Lower lobe of right lung (tissue), 2 donors: ENCODE data around the gene FAM83D. TPM values are rescaled to one million over a fixed set of nuclear protein-coding genes. Genes with fewer than 3 reads are reported as not detected.

Source experiments
- ATAC-seq, 2 donors: fragments of 200-7000 bp; cut with Tn5 transposase; one replicate each; pipeline ENCODE4 v1.9.1; 2020 to 2022; ENCODE audit warnings: mild to moderate bottlenecking in 2 of 2, moderate library complexity in 2 of 2
- DNase-seq: peaks from one replicate; pipeline ENCODE4 v3.0.0-alpha.2; 2020
- H3K27ac ChIP-seq: fragments of 200-600 bp; one replicate; pipeline ENCODE4 v1.8.0; 2022
- H3K27me3 ChIP-seq: fragments of 200-600 bp; one replicate; pipeline ENCODE4 v1.8.0; 2022; ENCODE audit warnings: low read depth
- H3K36me3 ChIP-seq: fragments of 200-600 bp; one replicate; pipeline ENCODE4 v1.8.0; 2022; ENCODE audit warnings: mild to moderate bottlenecking
- H3K4me1 ChIP-seq: fragments of 200-600 bp; one replicate; pipeline ENCODE4 v1.8.0; 2022
- H3K4me3 ChIP-seq: fragments of 200-600 bp; one replicate; pipeline ENCODE4 v1.8.0; 2022; ENCODE audit warnings: mild to moderate bottlenecking
- H3K9me3 ChIP-seq: fragments of 200-600 bp; one replicate; pipeline ENCODE4 v1.8.0; 2022
- CTCF ChIP-seq: fragments of 200-600 bp; IDR thresholded peaks from one replicate; pipeline ENCODE4 v1.8.0; 2022; ENCODE audit warnings: antibody characterized with exemption, mild to moderate bottlenecking
- intact Hi-C: fragments of 100-400 bp; cut with DNase I; formaldehyde crosslinking; loops from one replicate; pipeline ENCODE4 v1.11.0; 2022
- total RNA-seq: library from RNA; stranded (reverse); fragmentation: NEBNext Ultra II Directional; extraction: Animal tissue kit (Norgen Biotek cat#: 25700); gene quantifications from one replicate; pipeline ENCODE4 v1.2.1, GENCODE V29; 2021
- donor health status: DM: no; HTN: yes; CAD: no; lungs with severe emphysema.

Gene FAM83D
- total RNA-seq, 1 donor from 2014 or later: 0.71 TPM

GRCh38 chr20:38893056-38893564 lies 33.1 kb upstream of the FAM83D start:
- Histone ChIP-seq H3K9me3 (no peaks in the 10 kb centered on the region), H3K4me3 (no peak overlapping the region), H3K36me3 (no peaks in the 10 kb centered on the region), H3K4me1 (peaks cover 9% of the 10 kb centered on the region), H3K27ac (no peak overlapping the region), H3K27me3 (no peaks in the 10 kb centered on the region)
- DNase-seq: no peak
- ATAC-seq: no peak
- no peak for TF ChIP-seq CTCF
- intact Hi-C loops: no loop called here

- peaks cover 9% of the 10 kb centered on the region for H3K4me1 ChIP-seq
- ATAC-seq: peak; percentile 85 to 91
- no peak overlapping the region for H3K27ac ChIP-seq
- no peaks in the 10 kb centered on the region for H3K36me3 ChIP-seq
- peak; percentile 75 for DNase-seq
- H3K9me3 ChIP-seq: no peaks in the 10 kb centered on the region
- intact Hi-C loops: no loop called here
- peak; percentile 92 for TF ChIP-seq CTCF
- H3K27me3 ChIP-seq: no peaks in the 10 kb centered on the region
- H3K4me3 ChIP-seq: no peak overlapping the region
These were observed 32.6 kb upstream of the FAM83D start for GRCh38 chr20:38893565-38894090.

GRCh38 chr20:38894091-38894847 lies 31.9 kb upstream of the FAM83D start:
- no peak for DNase-seq
- intact Hi-C loops: no loop called here
- Histone ChIP-seq H3K27me3 (no peaks in the 10 kb centered on the region), H3K4me3 (no peak overlapping the region), H3K4me1 (peaks cover 9% of the 10 kb centered on the region), H3K27ac (no peak overlapping the region), H3K9me3 (no peaks in the 10 kb centered on the region), H3K36me3 (no peaks in the 10 kb centered on the region)
- peak; percentile 34 to 35 for ATAC-seq
- TF ChIP-seq CTCF: no peak

- H3K27ac ChIP-seq: no peak overlapping the region
- TF ChIP-seq CTCF: no peak
- H3K4me1 ChIP-seq: peaks cover 9% of the 10 kb centered on the region
- no peak overlapping the region for H3K4me3 ChIP-seq
- ATAC-seq (no peak), DNase-seq (no peak)
- no peaks in the 10 kb centered on the region for H3K9me3 ChIP-seq
- intact Hi-C loops: no loop called here
- H3K27me3 ChIP-seq: no peaks in the 10 kb centered on the region
- H3K36me3 ChIP-seq: no peaks in the 10 kb centered on the region
These were observed 30.9 kb upstream of the FAM83D start for GRCh38 chr20:38895098-38895949.

- intact Hi-C loops: no loop called here
- no peak for TF ChIP-seq CTCF
- Histone ChIP-seq H3K36me3 (peaks cover 3% of the 10 kb centered on the region), H3K9me3 (no peaks in the 10 kb centered on the region), H3K4me3 (no peak overlapping the region), H3K4me1 (peaks cover 9% of the 10 kb centered on the region), H3K27me3 (no peaks in the 10 kb centered on the region), H3K27ac (no peak overlapping the region)
- DNase-seq: no peak
- no peak for ATAC-seq
These were observed 30.1 kb upstream of the FAM83D start for GRCh38 chr20:38896009-38896594.
